ENCODE results near the gene FN1.

The FN1 gene

GRCh38 chr2:215382011-215382410, 53.9 kb downstream of the FN1 start:
- no peak for DNase-seq

- DNase-seq = no peak
These were observed 55.2 kb downstream of the FN1 start for GRCh38 chr2:215380699-215381098.

- DNase-seq = no peak
These were observed 55.9 kb downstream of the FN1 start for GRCh38 chr2:215379948-215380347.

- no peak for DNase-seq
These were observed 56.8 kb downstream of the FN1 start for GRCh38 chr2:215379039-215379438.

- DNase-seq = no peak
These were observed 57.8 kb downstream of the FN1 start for GRCh38 chr2:215378045-215378444.

GRCh38 chr2:215377283-215377682, 58.6 kb downstream of the FN1 start:
- DNase-seq = no peak

GRCh38 chr2:215376103-215376780, 59.6 kb downstream of the FN1 start:
- no peak for DNase-seq

- no peak for DNase-seq
These were observed 60.4 kb downstream of the FN1 start for GRCh38 chr2:215375467-215375830.

- DNase-seq = no peak
These were observed 61.0 kb downstream of the FN1 start for GRCh38 chr2:215374642-215375466.

- no peak for DNase-seq
These were observed 61.9 kb downstream of the FN1 start for GRCh38 chr2:215374002-215374401.

- no peak for DNase-seq
These were observed 62.8 kb downstream of the FN1 start for GRCh38 chr2:215372968-215373649.

GRCh38 chr2:215371915-215372897, 63.7 kb downstream of the FN1 start:
- DNase-seq = no peak

- no peak for DNase-seq
These were observed 65.5 kb downstream of the FN1 start for GRCh38 chr2:215370112-215370965.

- DNase-seq = no peak
These were observed 66.6 kb downstream of the FN1 start for GRCh38 chr2:215369181-215369760.

- DNase-seq = no peak
These were observed 67.4 kb downstream of the FN1 start for GRCh38 chr2:215368493-215368809.

- DNase-seq = no peak
These were observed 68.0 kb downstream of the FN1 start for GRCh38 chr2:215367662-215368492.

GRCh38 chr2:215366440-215367032, 69.3 kb downstream of the FN1 start:
- no peak for DNase-seq

- DNase-seq = no peak
These were observed 70.6 kb downstream of the FN1 start for GRCh38 chr2:215365184-215365658.

GRCh38 chr2:215364157-215365155, 71.4 kb downstream of the FN1 start:
- DNase-seq = no peak

All from activated CD4-positive, CD25-positive, alpha-beta regulatory T cell treated with anti-CD3 and anti-CD28 coated beads, Interleukin-2, amount 50 U/mL, for 72 hours (primary cell).